Activated T-cell treated with anti-CD3 and anti-CD28 coated beads for 4 hours (primary cell): Measurements from ENCODE around the gene WDR48.

ENCODE experiments used
- DNase-seq: peaks from one replicate; pipeline ENCODE4 v3.0.0-alpha.2; 2020

WDR48 gene

DNA sequence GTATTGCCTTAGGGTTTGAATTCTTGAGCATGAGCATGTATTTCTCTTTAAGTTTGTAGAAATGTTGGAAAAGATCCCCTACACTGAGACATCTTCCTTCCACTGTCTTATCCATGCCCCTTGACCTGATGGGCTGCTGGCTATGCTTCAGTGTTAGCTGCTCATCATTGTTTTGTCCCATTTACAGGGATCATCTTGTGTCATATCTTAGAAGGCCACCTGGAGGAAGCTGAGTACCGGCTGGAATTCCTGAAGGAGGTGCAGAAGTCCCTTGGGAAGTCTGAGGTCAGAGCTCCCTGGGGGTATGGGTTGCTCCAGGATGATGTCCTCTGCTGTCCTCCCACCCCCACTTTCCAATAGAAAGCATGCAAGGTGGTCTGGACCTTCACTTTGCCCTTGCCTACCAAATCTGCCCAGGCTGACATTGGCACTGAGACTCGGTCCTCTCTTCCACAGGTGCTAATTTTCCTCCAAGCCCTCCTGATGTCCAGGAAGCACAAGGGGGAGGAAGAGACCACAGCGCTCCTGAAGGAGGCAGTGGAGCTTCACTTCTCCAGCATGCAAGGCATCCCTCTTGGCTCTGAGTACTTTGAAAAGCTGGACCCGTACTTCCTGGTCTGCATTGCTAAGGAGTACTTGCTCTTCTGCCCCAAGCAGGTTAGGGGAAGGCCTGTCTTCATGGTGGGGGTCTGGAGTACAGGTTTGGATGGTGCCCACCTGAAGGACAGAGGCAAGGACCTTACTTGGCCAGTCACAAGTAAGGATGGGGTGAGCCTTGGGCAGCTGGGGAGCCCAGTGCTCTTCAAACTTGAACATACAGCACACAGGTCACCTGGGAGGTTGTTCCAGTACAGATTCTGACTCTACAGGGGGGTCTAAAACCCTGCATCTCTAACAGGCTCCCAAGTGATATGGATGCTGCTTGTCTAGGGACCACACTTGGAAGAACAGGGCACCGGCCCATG lies 73.3 kb downstream of the WDR48 start:
- DNase-seq = no peak

DNA sequence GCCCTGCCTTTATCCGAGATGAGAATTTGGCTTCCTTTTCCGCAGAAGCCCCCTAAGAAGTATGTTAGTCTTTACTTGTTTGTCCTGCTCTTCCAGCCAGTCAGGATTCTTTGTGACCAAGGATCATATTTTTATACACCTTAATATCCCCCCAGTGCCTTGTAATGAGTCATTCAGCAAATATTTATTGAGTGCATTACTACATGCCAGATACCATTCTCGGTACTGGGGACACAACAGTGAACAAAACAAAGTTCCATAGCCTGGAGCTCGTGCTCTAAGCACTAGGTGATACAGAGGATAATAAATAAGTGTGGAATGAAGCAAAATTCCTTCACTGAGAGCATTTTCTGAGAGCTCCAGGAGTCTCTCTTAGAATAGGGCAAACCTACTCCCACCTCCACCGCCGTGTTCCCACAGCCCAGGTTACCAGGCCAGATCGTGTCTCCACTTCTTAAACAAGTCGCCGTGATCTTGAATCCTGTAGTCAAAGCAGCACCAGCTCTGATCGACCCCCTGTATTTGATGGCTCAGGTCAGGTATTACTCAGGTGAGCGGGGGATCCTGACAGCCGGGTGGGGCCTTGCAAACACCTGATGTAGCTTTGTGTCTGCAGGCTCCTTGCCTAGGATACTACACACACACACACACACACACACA lies 74.2 kb downstream of the WDR48 start:
- no peak for DNase-seq

DNA sequence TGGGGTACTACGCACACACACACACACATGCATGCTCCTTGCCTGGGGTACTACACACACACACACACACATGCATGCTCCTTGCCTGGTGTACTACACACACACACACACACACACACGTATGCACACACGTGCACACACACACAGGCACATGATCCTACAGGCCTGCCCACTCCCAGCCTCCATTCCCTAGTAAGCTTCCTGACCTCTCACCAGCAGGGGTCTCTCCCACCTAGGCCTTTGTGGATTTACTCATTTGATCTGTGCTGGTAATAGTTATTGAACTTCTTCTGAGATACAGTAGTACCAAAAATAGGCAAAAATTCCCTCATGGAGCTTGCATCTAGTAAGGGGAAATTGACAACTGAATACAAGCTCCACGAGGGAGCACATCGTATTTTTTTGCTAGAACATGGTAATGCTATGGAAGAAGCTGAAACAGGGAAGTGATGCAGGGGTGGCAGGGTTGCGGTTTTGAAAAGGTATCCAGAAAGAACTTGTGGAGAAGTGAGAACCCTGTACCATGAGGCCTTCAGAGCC lies 74.8 kb downstream of the WDR48 start:
- no peak for DNase-seq

DNA sequence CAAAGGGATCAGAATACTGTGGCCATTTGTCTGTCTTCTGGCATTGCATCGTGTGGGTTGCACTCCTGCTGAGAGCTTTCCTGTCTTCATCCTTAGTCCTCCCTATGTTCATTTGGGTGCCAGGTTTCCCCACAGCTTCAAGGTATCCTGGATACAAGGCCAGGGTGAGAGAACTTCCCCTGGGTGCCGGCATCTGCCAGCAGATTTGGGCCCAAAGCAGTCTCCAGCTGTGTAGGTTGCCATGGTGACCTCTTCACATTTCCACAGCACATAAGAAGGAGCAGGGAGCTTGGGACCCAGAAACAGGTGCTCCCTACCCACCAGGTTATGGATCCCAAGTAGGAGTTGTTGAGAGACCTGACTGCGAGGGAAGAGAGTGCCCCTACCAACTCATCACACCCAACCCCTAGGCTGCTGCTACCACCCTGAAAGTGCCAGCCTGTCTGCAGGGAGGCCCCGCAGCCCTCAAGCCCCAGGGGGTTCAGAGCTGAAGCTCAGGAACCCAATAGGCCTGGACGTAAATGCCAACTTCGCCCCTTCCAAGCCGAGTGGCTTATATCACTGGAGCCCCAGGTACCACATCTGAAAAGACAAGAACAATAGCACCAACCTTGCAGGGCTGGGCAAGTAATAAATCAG lies 75.6 kb downstream of the WDR48 start:
- DNase-seq = no peak

DNA sequence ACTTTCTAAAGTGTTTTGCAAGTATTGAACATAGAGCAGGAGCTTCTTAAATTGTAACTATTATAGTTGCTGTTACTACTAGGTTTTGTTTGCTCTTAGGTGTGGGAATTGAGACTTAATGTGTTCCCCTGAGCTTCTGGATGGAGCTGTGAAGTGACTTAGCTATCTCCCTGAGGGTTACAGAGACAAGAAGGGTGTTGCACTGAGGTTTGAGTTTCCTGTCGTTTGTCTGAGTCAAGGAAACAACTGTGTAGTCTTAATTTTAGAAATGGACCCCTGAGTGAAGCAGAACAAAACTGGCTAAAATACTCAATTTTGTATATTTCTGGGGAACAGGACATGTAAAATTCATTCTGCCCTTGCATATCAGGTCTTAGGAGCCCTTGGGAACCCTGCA lies 76.1 kb downstream of the WDR48 start:
- DNase-seq = no peak

DNA sequence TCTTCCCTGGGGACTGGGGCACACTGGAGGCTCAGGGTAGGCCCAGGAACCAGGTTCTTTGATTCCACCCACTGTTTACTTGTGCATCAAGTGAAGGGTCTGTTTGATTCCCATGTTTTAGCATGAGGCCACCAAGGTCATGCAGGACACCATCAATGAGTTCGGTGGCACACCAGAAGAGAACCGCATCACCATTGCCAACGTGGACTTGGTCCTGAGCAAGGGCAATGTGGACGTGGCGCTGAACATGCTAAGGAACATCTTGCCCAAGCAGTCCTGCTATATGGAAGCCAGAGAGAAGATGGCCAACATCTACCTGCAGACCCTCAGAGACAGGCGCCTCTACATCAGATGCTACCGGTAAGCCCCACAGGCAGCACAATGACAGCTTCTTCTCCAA lies 77.1 kb downstream of the WDR48 start:
- DNase-seq = no peak

DNA sequence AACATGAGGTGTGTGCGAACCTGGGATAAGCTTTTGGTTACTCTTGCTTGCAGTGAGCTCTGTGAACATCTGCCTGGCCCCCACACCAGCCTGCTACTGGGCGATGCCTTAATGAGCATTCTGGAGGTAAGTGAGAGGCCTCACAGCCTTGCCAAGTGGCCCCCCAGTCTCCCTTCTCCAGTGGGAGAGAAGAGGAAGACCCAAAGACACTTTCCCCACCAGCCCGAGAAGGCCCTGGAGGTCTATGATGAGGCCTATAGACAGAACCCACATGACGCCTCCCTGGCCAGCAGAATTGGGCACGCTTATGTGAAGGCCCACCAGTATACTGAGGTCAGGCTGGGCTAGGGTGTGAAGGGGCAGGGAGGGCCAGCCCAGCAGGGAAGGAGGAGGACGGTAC lies 78.2 kb downstream of the WDR48 start:
- no peak for DNase-seq

DNA sequence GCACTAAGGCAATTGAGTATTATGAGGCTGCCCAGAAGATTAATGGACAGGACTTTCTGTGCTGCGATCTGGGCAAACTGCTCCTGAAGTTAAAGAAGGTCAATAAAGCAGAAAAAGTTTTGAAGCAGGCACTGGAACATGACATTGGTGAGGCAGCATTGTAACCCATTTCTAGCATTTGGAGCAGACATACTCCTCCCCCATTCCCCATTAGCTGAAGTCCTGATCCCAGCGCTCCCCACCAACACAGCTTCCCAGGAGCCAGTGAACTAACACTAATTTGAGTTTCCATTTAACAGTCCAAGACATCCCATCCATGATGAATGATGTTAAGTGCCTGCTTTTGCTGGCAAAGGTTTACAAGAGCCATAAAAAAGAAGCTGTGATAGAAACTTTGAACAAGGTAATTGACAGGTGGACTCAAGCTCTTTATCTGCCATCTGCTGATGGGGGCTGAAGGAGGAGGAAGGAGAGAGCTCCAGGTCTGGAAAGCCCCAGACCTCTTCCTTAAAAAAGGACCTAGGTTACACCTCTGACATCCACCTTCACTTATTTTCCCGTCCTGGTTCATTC lies 79.0 kb downstream of the WDR48 start:
- DNase-seq = no peak

DNA sequence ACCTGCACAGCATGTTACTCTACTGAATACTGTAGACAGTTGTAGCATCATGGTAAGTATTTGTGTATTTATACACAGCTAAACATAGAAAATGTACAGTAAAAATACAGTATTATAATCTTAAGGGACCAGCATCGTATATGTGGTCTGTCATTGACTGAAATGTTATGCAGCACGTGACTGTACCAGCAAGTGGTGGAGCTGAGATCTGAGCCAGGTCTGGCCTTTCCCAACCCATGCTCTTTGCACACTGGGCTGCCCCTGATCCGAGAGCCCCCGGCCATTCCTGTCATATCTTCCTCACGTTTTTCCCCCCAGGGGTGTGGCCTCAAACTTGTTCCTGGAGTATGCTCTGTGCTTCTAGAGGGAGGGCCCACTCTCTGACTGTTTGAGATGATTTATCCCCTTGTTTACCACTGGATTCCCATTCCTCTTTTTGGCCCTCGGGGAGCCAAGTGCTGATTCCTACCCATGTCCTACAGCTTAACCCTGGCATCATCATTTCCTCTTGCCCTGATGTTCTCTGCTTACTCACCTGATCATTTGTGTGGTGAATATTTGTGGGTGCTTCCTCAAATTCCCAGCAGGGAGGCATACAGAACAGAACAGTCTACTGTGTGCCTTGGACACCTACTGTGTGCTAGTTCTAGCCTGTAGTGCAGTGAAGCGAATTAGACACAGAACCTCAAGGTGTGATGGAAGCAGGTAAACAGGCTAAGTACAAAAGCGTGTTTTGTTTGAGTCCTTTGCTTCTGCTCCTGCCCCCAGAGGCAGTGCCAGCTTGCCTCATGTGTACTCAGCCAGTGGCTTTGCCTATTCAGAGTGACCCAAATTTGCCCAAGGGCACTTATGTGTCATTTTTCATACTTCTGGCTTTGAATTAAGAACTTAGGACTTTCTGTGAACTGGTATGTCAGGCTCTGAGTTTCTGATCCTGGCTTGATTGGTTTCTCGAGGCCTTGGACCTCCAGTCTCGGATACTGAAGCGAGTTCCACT lies 80.6 kb downstream of the WDR48 start:
- DNase-seq = no peak

DNA sequence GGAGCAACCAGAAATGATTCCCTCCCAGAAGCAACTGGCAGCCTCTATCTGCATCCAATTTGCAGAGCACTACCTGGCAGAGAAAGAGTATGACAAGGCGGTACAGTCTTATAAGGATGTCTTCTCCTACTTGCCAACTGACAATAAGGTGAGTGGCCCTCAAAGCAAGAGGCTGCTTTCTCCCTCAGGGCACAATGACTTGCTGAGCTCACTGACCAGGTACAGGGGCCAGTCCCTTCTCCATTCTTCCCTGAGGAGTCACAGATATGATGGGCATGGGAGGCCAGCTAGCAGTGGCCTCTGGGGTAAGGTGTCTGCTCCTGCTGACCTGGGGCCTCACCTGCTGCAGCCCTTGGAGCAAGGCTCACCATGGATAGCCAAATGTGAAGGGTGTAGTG lies 81.3 kb downstream of the WDR48 start:
- no peak for DNase-seq

DNA sequence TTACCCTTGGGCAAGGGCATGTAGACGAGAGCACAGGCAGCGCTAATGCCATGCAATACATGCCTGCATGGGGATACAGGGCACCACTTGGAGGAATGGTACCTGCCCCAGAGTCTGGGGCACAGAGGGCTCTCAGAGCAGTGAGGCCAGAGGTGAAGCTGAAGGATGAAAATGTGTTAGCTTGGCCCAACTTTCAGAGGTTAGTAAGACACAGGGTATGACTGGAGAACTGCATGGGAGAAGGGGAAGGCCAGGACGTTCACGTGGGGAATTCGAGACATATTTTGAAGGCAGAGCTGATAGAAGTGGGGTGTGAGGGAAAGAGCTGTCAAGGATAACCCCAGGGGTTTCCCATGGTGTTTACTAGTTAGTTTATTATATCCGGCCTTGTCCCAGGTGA lies 82.0 kb downstream of the WDR48 start:
- no peak for DNase-seq

DNA sequence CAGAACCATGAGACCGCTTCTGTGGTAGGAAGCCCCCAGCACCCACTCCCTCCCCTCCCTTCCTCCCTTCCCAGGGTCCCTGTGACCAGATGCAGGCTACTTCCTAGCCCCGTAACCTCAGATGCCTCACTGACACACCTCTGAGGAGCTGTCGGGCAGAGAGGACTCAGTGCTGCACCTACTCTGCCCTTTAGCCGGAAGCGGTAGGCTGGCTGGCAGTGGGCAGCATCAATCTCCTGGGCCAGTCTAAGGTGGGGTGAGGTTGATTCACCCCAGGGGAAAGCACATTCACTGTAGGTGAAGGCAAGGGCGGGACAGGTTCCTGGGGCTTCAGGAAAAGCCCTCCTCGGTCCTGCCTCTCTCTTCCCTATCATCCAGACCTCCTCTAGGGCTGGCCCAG lies 82.5 kb downstream of the WDR48 start:
- no peak for DNase-seq

DNA sequence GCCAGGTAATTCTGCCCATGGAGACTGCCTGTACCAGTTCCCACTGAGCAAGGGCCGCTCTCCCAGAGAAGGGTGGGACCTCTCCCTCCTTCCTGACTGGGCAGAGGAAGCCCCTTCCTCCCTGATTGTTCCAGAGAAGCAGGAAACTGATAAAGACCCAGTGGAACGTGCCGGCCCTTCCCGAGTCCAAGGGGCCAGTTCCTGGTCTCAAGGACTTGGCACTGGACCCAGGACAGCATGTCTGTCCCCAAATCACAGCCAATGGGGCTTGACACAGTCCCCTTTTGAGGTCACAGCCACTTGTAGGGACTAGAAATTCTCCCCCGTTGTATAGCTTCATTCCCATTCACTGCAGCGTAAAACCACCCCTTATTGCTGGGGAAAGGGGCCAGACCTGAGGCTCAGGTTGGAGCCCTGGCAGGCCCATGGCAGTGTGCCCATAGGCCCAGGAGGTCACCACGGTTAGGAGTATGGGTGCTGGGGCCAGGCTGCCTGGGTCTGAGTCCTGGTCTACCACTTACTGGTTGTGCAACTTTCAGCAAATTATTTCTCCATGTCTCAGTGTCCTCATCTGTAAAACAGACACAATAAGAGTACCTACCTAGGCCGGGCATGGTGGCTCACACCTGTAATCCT lies 83.5 kb downstream of the WDR48 start:
- DNase-seq = no peak

DNA sequence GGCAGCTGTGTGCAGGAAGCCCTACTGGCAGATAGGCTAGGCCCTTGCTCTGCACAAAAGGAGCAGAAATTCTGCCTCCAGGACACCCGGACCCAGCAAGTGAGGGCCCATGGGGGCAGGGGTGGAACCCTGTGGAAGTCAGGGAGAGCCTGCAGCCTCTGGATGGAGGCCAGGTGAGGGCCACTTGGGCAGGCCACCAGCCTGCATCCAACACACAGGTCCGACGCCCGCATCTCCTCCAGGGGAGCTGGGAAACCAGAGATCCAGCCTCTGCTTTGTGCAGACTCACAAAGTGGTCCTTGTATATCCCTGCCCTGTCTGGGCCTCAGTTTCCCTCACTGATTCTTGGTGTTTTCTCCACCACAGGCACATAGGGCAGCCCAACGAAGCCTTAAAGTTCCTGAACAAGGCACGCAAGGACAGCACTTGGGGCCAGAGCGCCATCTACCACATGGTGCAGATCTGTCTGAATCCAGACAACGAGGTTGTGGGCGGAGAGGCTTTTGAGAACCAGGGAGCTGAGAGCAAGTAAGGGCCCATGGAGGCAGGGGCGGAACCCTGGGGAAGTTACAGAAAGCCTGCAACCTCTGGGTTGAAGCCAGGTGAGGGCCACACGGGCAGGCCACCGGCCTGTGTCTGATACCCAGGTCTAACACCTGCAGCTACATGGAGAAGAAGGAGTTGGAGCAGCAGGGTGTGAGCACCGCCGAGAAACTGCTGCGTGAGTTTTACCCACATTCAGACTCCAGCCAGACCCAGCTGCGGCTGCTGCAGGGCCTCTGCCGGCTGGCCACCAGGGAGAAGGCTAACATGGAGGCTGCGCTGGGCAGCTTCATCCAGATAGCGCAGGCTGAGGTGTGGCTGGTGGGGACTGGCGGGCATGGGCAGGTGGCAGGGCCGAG lies 85.0 kb downstream of the WDR48 start:
- DNase-seq = no peak

DNA sequence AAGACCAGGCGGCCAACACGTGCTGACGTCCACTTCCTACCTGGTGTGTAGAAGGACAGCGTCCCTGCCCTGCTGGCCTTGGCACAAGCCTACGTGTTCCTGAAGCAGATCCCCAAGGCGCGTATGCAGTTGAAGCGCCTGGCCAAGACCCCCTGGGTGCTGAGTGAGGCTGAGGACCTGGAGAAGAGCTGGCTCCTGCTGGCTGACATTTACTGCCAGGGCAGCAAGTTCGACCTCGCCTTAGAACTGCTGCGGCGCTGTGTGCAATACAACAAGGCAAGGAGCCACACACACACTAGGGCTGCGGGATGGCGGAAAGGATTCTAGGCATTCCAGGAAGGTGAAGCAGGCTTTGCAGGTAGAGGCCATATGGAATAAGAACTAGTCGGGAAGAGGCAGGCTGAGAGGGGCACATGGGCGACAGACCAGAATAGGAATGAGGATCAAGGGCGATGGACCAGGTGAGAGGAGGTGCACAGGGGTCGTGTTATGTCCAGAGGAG lies 85.7 kb downstream of the WDR48 start:
- no peak for DNase-seq

DNA sequence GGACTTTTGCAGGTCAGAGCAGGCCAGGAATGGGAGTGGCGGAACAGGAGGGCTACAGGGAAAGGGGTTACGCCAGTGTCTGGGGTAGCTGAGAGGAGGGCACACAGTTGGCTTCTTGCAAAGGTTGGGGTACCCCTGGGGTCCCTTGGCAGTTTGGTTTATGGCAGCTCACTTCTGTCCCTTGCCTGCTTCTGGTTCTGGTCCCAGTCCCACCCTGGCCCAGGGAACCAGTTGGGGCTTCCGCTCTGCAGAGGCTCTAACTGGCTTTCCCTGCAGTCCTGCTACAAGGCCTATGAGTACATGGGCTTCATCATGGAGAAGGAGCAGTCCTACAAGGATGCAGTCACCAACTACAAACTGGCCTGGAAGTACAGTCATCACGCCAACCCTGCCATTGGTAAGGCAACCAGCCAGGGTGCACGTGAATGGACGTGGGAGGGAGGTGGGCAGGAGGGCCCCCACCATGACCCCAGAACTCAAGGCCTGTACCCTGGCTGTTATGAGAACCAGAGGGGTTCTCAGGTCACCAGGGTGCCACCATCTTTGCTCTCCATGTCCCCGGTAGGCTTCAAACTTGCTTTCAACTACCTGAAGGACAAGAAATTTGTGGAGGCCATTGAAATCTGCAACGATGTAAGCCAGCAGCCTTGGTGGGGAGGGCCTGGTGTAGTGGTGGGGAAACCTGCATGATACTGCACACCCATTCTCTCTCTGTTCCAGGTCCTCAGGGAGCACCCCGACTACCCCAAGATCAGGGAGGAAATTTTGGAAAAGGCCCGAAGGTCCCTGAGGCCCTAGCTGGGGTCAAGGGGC lies 86.4 kb downstream of the WDR48 start:
- no peak for DNase-seq

DNA sequence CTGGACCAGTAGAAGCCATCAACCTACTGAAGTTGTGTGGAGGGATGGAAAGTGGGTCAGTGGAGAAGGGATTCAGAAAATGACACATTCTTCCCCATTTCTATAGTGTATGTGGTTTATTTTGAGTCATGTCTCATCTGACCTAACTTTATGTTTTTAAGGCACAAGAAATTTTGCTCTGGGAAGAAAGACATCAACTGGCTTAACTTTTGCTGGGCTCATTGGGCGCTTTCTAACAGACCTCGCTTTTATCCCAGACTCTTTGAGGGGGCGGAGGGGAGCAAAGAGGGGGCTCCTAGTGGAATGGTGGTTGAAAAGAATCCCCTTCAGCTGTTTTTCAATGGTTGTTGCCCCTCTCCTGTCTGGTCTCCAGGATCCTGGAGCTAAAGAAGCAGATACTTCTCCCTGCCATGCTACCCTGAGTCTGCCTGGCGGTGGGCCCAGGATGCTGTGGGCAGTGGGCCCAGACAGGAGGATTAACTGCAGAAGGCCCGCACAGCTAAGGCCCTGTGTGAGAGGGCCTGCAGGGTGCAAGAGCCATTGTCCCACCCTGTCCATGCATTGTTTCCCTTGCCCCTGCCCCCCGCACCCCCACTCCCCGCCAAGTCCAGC lies 87.1 kb downstream of the WDR48 start:
- DNase-seq = no peak

DNA sequence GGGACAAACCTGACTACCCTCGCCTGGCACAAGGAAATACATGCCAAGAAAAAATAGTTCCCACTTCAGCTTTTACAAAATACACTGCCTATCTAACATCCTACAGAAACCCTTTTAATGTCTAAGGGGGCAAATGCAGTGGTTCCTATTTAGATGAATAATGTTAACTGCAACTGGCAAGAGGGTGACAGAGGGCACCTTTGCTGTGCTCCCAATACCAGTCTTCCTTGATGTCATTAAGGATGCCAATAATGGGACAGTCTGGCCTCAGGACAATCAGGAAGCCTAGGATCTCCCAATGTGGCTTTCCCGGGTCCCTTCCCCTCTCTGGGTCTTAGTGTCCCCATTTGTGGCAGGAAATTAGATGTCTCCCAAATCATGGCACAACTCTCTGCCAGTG lies 87.6 kb downstream of the WDR48 start:
- DNase-seq = no peak
